H7 (cell line): ENCODE results near the gene PFAS. TPM values are rescaled to one million over a fixed set of nuclear protein-coding genes. Genes with fewer than 3 reads are reported as not detected.

Source experiments
- DNase-seq: peaks from one replicate; pipeline ENCODE4 v3.0.0; 2012
- H3K27me3 ChIP-seq: 2 replicates; pipeline ENCODE4 v1.6.0; 2011; ENCODE audit warnings: mild to moderate bottlenecking, low read length; ENCODE audit not compliant: control insufficient read depth, insufficient read depth
- H3K36me3 ChIP-seq: replicated peaks from 2 replicates; pipeline ENCODE4 v1.5.1; 2011; ENCODE audit warnings: low read length; ENCODE audit not compliant: control insufficient read depth, insufficient read depth
- H3K4me3 ChIP-seq: 2 replicates; pipeline ENCODE4 v1.5.1; 2011; ENCODE audit warnings: low read depth, mild to moderate bottlenecking, control low read depth, low read length, moderate library complexity; ENCODE audit not compliant: insufficient read depth
- total RNA-seq: library from RNA; depleted of rRNA; stranded (reverse); fragments of >200 nt; shearing (Covaris generic); gene quantifications from 2 replicates; pipeline ENCODE4 v1.2.3, GENCODE V29; 2014

PFAS gene
- total RNA-seq, 1 experiment from 2014 or later, result 122 TPM

GRCh38 chr17:8272421-8272820, 23.3 kb downstream of the PFAS start:
- no peak for DNase-seq
- H3K27me3 ChIP-seq, result no peaks in the 10 kb centered on the region
- peaks cover 20% of the 10 kb centered on the region for H3K36me3 ChIP-seq
- H3K4me3 ChIP-seq, result no peak overlapping the region

GRCh38 chr17:8273884-8274444, 24.9 kb downstream of the PFAS start:
- Histone ChIP-seq H3K36me3 (peaks cover 13% of the 10 kb centered on the region), H3K4me3 (no peak overlapping the region), H3K27me3 (no peaks in the 10 kb centered on the region)
- DNase-seq, result no peak

- H3K4me3 ChIP-seq, result no peak overlapping the region
- no peaks in the 10 kb centered on the region for H3K27me3 ChIP-seq
- peaks cover 7% of the 10 kb centered on the region for H3K36me3 ChIP-seq
- DNase-seq, result no peak
Measured at GRCh38 chr17:8274816-8275215, 25.7 kb downstream of the PFAS start.

- peaks cover 2% of the 10 kb centered on the region for H3K36me3 ChIP-seq
- no peak for DNase-seq
Measured at GRCh38 chr17:8275421-8276290, 26.6 kb downstream of the PFAS start.

GRCh38 chr17:8277317-8277716, 28.2 kb downstream of the PFAS start:
- no peak for DNase-seq
- Histone ChIP-seq H3K4me3 (no peak overlapping the region), H3K36me3 (no peaks in the 10 kb centered on the region; the same call in 1 of the 2 replicates), H3K27me3 (no peaks in the 10 kb centered on the region)

More at GRCh38 chr17:8275421-8276290, 26.6 kb downstream of the PFAS start:
- Histone ChIP-seq H3K27me3 (no peaks in the 10 kb centered on the region), H3K4me3 (no peak overlapping the region)

- Histone ChIP-seq H3K36me3 (no peaks in the 10 kb centered on the region; the same call in 1 of the 2 replicates), H3K27me3 (no peaks in the 10 kb centered on the region), H3K4me3 (no peak overlapping the region)
- DNase-seq, result no peak
Measured at GRCh38 chr17:8282345-8282744, 33.3 kb downstream of the PFAS start.

- no peak overlapping the region for H3K4me3 ChIP-seq
- H3K36me3 ChIP-seq, result no peaks in the 10 kb centered on the region; the same call in 1 of the 2 replicates
- H3K27me3 ChIP-seq, result no peaks in the 10 kb centered on the region
- DNase-seq, result no peak
Measured at GRCh38 chr17:8283356-8283755, 34.3 kb downstream of the PFAS start.

- Histone ChIP-seq H3K36me3 (no peaks in the 10 kb centered on the region; the same call in 1 of the 2 replicates), H3K4me3 (no peak overlapping the region), H3K27me3 (no peaks in the 10 kb centered on the region)
- DNase-seq, result no peak
Measured at GRCh38 chr17:8284126-8284525, 35.0 kb downstream of the PFAS start.

GRCh38 chr17:8285270-8286181, 36.4 kb downstream of the PFAS start:
- H3K36me3 ChIP-seq, result no peaks in the 10 kb centered on the region
- no peak overlapping the region for H3K4me3 ChIP-seq
- no peak for DNase-seq
- H3K27me3 ChIP-seq, result no peaks in the 10 kb centered on the region

GRCh38 chr17:8287651-8288335, 38.7 kb downstream of the PFAS start:
- H3K36me3 ChIP-seq, result no peaks in the 10 kb centered on the region
- peak overlapping the region; percentile 94 for H3K4me3 ChIP-seq
- no peaks in the 10 kb centered on the region for H3K27me3 ChIP-seq
- DNase-seq, result peak; percentile 46

- Histone ChIP-seq H3K4me3 (peak within 1 kb of the TSS; percentile 94), H3K36me3 (no peaks in the 10 kb centered on the region), H3K27me3 (no peaks in the 10 kb centered on the region)
- peak; percentile 98 for DNase-seq
Measured at GRCh38 chr17:8288336-8289102, 39.4 kb downstream of the PFAS start, which contains the start of gene RANGRF. RANGRF (plus strand) TSS chr17:8288670; CDS start chr17:8288789, 119 bp downstream.

- peak overlapping the region; percentile 94 for H3K4me3 ChIP-seq
- H3K27me3 ChIP-seq, result no peaks in the 10 kb centered on the region
- no peaks in the 10 kb centered on the region for H3K36me3 ChIP-seq
- peak; percentile 94 for DNase-seq
Measured at GRCh38 chr17:8289103-8289397, 40.0 kb downstream of the PFAS start.

- H3K36me3 ChIP-seq, result no peaks in the 10 kb centered on the region
- no peaks in the 10 kb centered on the region for H3K27me3 ChIP-seq
- no peak overlapping the region for H3K4me3 ChIP-seq
- DNase-seq, result no peak
Measured at GRCh38 chr17:8290043-8290442, 41.0 kb downstream of the PFAS start.
